Measurements from ENCODE around the gene SLC27A2.

- TF ChIP-seq CTCF (IDR thresholded peaks at IDR 0.05) (no peak), EZH2 (IDR thresholded peaks at IDR 0.05; ENCODE audit: borderline replicate concordance, insufficient read depth, low read depth, low read length, poor library complexity, severe bottlenecking) (no peak)
Observed at GRCh38 chr15:50277370-50277769, 95.4 kb downstream of the SLC27A2 start.

Measured in B cell (primary cell).